ENCODE data around the gene CMTM8. TPM values are rescaled to one million over a fixed set of nuclear protein-coding genes. Genes with fewer than 3 reads are reported as not detected.
"Not testable (repeated sequence)": the region's sequence is repeated elsewhere in the genome, so short reads cannot be mapped to it uniquely, and the experiment has no call there.

The CMTM8 gene
- total and polyA plus RNA-seq, 2 experiments from 2014 or later: 19.9 to 24.5 TPM

GRCh38 chr3:32189693-32190092, 48.8 kb upstream of the CMTM8 start:
- Histone ChIP-seq H4K20me1 (replicated peaks; ENCODE audit: insufficient read depth) (no peaks in the 10 kb centered on the region), H3K79me2 (replicated peaks; ENCODE audit: insufficient read depth) (no peaks in the 10 kb centered on the region), H3K27ac (ENCODE audit: low read depth) (no peak overlapping the region), H3K9me2 (ENCODE audit: insufficient read depth) (no peaks in the 10 kb centered on the region), H3K27me3 (ENCODE audit: insufficient read depth) (no peaks in the 10 kb centered on the region), H3K4me2 (no peak overlapping the region), H3K36me3 (ENCODE audit: insufficient read depth) (no peaks in the 10 kb centered on the region), H3K4me3 (no peak overlapping the region), H3K4me1 (ENCODE audit: insufficient read depth) (peaks cover 8% of the 10 kb centered on the region; the same call in 1 of the 2 replicates), H3F3A (replicated peaks; ENCODE audit: low read depth) (no peaks in the 10 kb centered on the region), H2AFZ (0 out of 2 replicates have a peak overlapping the region, but pooled peaks have one; percentile 53)
- H3K9me3 Mint-ChIP-seq: no peaks in the 10 kb centered on the region
- peaks cover 20% of the 10 kb centered on the region; the same call in 2 of the 3 replicates for H3K4me1 Mint-ChIP-seq
- TF ChIP-seq, protein P1, sequence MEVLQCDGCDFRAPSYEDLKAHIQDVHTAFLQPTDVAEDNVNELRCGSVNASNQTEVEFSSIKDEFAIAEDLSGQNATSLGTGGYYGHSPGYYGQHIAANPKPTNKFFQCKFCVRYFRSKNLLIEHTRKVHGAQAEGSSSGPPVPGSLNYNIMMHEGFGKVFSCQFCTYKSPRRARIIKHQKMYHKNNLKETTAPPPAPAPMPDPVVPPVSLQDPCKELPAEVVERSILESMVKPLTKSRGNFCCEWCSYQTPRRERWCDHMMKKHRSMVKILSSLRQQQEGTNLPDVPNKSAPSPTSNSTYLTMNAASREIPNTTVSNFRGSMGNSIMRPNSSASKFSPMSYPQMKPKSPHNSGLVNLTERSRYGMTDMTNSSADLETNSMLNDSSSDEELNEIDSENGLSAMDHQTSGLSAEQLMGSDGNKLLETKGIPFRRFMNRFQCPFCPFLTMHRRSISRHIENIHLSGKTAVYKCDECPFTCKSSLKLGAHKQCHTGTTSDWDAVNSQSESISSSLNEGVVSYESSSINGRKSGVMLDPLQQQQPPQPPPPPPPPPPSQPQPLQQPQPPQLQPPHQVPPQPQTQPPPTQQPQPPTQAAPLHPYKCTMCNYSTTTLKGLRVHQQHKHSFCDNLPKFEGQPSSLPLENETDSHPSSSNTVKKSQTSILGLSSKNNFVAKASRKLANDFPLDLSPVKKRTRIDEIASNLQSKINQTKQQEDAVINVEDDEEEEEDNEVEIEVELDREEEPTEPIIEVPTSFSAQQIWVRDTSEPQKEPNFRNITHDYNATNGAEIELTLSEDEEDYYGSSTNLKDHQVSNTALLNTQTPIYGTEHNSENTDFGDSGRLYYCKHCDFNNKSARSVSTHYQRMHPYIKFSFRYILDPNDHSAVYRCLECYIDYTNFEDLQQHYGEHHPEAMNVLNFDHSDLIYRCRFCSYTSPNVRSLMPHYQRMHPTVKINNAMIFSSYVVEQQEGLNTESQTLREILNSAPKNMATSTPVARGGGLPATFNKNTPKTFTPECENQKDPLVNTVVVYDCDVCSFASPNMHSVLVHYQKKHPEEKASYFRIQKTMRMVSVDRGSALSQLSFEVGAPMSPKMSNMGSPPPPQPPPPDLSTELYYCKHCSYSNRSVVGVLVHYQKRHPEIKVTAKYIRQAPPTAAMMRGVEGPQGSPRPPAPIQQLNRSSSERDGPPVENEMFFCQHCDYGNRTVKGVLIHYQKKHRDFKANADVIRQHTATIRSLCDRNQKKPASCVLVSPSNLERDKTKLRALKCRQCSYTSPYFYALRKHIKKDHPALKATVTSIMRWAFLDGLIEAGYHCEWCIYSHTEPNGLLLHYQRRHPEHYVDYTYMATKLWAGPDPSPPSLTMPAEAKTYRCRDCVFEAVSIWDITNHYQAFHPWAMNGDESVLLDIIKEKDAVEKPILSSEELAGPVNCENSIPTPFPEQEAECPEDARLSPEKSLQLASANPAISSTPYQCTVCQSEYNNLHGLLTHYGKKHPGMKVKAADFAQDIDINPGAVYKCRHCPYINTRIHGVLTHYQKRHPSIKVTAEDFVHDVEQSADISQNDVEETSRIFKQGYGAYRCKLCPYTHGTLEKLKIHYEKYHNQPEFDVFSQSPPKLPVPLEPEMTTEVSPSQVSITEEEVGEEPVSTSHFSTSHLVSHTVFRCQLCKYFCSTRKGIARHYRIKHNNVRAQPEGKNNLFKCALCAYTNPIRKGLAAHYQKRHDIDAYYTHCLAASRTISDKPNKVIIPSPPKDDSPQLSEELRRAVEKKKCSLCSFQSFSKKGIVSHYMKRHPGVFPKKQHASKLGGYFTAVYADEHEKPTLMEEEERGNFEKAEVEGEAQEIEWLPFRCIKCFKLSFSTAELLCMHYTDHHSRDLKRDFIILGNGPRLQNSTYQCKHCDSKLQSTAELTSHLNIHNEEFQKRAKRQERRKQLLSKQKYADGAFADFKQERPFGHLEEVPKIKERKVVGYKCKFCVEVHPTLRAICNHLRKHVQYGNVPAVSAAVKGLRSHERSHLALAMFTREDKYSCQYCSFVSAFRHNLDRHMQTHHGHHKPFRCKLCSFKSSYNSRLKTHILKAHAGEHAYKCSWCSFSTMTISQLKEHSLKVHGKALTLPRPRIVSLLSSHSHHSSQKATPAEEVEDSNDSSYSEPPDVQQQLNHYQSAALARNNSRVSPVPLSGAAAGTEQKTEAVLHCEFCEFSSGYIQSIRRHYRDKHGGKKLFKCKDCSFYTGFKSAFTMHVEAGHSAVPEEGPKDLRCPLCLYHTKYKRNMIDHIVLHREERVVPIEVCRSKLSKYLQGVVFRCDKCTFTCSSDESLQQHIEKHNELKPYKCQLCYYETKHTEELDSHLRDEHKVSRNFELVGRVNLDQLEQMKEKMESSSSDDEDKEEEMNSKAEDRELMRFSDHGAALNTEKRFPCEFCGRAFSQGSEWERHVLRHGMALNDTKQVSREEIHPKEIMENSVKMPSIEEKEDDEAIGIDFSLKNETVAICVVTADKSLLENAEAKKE (CRISPR knock-in tag; IDR thresholded peaks at IDR 0.05): no peak
- TF ChIP-seq, protein P2, sequence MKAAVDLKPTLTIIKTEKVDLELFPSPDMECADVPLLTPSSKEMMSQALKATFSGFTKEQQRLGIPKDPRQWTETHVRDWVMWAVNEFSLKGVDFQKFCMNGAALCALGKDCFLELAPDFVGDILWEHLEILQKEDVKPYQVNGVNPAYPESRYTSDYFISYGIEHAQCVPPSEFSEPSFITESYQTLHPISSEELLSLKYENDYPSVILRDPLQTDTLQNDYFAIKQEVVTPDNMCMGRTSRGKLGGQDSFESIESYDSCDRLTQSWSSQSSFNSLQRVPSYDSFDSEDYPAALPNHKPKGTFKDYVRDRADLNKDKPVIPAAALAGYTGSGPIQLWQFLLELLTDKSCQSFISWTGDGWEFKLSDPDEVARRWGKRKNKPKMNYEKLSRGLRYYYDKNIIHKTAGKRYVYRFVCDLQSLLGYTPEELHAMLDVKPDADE (IDR thresholded peaks at IDR 0.05): no peak
- TF ChIP-seq JUNB (IDR thresholded peaks at IDR 0.05; ENCODE audit: unreplicated experiment) (no peak), NANOG (IDR thresholded peaks at IDR 0.05; ENCODE audit: borderline replicate concordance) (no peak), CREB1 (CRISPR knock-in tag; IDR thresholded peaks at IDR 0.05; ENCODE audit: low read depth) (no peak), POLR2AphosphoS5 (IDR thresholded peaks at IDR 0.05; ENCODE audit: low read depth) (no peak)
- TF ChIP-seq, protein P3, sequence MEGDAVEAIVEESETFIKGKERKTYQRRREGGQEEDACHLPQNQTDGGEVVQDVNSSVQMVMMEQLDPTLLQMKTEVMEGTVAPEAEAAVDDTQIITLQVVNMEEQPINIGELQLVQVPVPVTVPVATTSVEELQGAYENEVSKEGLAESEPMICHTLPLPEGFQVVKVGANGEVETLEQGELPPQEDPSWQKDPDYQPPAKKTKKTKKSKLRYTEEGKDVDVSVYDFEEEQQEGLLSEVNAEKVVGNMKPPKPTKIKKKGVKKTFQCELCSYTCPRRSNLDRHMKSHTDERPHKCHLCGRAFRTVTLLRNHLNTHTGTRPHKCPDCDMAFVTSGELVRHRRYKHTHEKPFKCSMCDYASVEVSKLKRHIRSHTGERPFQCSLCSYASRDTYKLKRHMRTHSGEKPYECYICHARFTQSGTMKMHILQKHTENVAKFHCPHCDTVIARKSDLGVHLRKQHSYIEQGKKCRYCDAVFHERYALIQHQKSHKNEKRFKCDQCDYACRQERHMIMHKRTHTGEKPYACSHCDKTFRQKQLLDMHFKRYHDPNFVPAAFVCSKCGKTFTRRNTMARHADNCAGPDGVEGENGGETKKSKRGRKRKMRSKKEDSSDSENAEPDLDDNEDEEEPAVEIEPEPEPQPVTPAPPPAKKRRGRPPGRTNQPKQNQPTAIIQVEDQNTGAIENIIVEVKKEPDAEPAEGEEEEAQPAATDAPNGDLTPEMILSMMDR (conservative IDR thresholded peaks at IDR 0.05; ENCODE audit: low read depth in 2 of 2): no peak
- TF ChIP-seq, protein P4, sequence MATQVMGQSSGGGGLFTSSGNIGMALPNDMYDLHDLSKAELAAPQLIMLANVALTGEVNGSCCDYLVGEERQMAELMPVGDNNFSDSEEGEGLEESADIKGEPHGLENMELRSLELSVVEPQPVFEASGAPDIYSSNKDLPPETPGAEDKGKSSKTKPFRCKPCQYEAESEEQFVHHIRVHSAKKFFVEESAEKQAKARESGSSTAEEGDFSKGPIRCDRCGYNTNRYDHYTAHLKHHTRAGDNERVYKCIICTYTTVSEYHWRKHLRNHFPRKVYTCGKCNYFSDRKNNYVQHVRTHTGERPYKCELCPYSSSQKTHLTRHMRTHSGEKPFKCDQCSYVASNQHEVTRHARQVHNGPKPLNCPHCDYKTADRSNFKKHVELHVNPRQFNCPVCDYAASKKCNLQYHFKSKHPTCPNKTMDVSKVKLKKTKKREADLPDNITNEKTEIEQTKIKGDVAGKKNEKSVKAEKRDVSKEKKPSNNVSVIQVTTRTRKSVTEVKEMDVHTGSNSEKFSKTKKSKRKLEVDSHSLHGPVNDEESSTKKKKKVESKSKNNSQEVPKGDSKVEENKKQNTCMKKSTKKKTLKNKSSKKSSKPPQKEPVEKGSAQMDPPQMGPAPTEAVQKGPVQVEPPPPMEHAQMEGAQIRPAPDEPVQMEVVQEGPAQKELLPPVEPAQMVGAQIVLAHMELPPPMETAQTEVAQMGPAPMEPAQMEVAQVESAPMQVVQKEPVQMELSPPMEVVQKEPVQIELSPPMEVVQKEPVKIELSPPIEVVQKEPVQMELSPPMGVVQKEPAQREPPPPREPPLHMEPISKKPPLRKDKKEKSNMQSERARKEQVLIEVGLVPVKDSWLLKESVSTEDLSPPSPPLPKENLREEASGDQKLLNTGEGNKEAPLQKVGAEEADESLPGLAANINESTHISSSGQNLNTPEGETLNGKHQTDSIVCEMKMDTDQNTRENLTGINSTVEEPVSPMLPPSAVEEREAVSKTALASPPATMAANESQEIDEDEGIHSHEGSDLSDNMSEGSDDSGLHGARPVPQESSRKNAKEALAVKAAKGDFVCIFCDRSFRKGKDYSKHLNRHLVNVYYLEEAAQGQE (IDR thresholded peaks at IDR 0.05; ENCODE audit: unreplicated experiment): no peak
- DNase-seq (ENCODE audit: low spot score) (no peak), ATAC-seq (peak; percentile 47; the same call in 2 of the 3 replicates)
- no peaks in the 10 kb centered on the region for H3K36me3 Mint-ChIP-seq (ENCODE audit: low read depth)
- H3K4me3 Mint-ChIP-seq: no peak overlapping the region
- no peak overlapping the region for H3K27ac Mint-ChIP-seq
- H3K27me3 Mint-ChIP-seq (ENCODE audit: insufficient read depth, low read depth, poor library complexity): no peaks in the 10 kb centered on the region

DNA sequence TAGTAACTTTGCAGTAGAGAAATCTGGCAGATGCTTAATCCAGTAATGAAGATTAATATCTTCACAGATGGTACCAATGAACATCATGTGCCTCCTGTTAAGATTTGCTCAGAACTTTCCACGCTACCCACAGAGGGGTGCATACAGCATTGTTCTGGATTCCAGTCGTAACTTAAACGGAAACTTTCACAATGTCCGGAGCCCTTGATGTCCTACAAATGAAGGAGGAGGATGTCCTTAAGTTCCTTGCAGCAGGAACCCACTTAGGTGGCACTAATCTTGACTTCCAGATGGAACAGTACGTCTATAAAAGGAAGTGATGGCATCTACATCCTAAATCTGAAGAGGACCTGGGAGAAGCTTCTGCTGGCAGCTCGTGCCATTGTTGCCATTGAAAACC, 47.9 kb upstream of the CMTM8 start:
- not testable (repeated sequence) for H3K9me2 ChIP-seq (ENCODE audit: insufficient read depth); H2AFZ ChIP-seq; H3K79me2 ChIP-seq (replicated peaks; ENCODE audit: insufficient read depth); H3K4me3 ChIP-seq; H4K20me1 ChIP-seq (replicated peaks; ENCODE audit: insufficient read depth); ATAC-seq; H3K27me3 Mint-ChIP-seq (ENCODE audit: insufficient read depth, low read depth, poor library complexity); H3K27ac Mint-ChIP-seq; H3K4me1 ChIP-seq (ENCODE audit: insufficient read depth); H3K4me2 ChIP-seq; H3K27ac ChIP-seq (ENCODE audit: low read depth); H3K4me3 Mint-ChIP-seq; H3K36me3 ChIP-seq (ENCODE audit: insufficient read depth); H3K9me3 Mint-ChIP-seq; DNase-seq (ENCODE audit: low spot score); H3K27me3 ChIP-seq (ENCODE audit: insufficient read depth); H3K36me3 Mint-ChIP-seq (ENCODE audit: low read depth); H3F3A ChIP-seq (replicated peaks; ENCODE audit: low read depth)
- H3K4me1 Mint-ChIP-seq: peaks cover 20% of the 10 kb centered on the region; the same call in 2 of the 3 replicates
